ENCODE data around the gene USP11.

USP11 gene

DNA sequence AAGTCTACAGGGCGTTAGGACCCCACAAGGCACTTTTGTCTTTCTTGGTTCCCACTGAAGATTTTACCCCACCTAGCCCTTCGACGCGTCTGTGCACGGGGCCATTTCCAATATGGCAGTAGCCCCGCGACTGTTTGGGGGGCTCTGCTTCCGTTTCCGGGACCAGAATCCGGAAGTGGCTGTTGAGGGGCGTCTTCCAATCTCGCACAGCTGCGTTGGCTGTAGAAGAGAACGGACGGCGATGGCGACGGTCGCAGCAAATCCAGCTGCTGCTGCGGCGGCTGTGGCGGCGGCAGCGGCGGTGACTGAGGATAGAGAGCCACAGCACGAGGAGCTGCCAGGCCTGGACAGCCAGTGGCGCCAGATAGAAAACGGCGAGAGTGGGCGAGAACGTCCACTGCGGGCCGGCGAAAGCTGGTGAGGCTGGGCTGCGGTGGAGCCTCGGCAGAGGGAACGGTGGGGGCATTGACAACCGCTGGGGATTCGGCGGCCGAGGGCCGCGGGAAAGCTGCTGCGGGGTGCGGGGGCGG, at the start of gene USP11:
Gene USP11 (plus strand): TSS at position 207 of the 530 bp plus-strand sequence. CDS start 35 bp downstream, at position 242.
- Histone ChIP-seq H3K36me3 (ENCODE audit: insufficient read depth, low read length) (peaks cover 9% of the 10 kb centered on the region), H3K27me3 (ENCODE audit: insufficient read depth, low read length) (no peaks in the 10 kb centered on the region), H3K4me3 (ENCODE audit: low read length) (peak within 1 kb of the TSS; percentile 73), H3K9me3 (ENCODE audit: low read length) (no peaks in the 10 kb centered on the region), H2AFZ (ENCODE audit: low read depth, low read length) (peak within 1 kb of the TSS; percentile 84), H3K4me1 (ENCODE audit: insufficient read depth, low read length) (peaks cover 26% of the 10 kb centered on the region)

DNA sequence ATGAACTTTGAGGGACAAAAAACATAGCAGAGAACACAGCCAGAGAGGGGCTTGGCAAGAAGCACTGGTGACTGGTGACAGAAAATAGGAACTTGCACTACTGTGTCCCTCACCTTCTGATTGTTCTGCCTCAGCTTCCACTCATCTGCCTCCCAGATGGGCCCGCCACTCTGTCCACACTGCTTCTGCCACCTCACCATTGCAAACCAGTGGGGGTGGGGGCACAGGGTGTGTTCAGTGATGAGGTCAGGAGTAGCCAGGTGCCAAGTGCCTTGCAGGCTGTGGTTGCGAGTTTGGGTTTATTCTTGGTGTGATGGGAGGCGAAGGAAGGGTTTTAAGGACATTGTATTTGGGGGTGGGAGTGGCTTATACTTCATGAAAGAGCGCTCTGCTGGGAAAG, 48.3 kb upstream of the USP11 start:
- Histone ChIP-seq H3K27me3 (ENCODE audit: insufficient read depth, low read length) (peaks cover 13% of the 10 kb centered on the region), H3K4me3 (ENCODE audit: low read length) (no peak overlapping the region), H3K36me3 (ENCODE audit: insufficient read depth, low read length) (peaks cover 32% of the 10 kb centered on the region), H2AFZ (ENCODE audit: low read depth, low read length) (no peak overlapping the region), H3K9me3 (ENCODE audit: low read length) (no peaks in the 10 kb centered on the region), H3K4me1 (ENCODE audit: insufficient read depth, low read length) (no peaks in the 10 kb centered on the region)

DNA sequence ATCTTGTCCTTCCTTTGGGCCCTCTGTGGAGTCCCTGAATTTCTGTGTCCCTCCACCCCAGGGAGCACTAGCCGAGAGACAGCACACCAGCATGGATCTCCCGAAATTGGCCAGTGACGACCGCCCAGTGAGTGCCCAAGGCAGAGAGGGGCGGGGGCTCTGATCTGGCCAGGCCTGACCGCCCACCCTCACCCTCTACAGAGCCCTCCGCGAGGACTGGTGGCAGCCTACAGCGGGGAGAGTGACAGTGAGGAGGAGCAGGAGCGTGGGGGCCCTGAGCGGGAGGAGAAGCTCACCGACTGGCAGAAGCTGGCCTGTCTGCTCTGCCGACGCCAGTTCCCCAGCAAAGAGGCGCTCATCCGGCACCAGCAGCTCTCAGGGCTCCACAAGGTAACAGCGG, 47.6 kb upstream of the USP11 start:
- Histone ChIP-seq H3K36me3 (ENCODE audit: insufficient read depth, low read length) (peaks cover 28% of the 10 kb centered on the region), H3K4me3 (ENCODE audit: low read length) (no peak overlapping the region), H3K9me3 (ENCODE audit: low read length) (no peaks in the 10 kb centered on the region), H3K27me3 (ENCODE audit: insufficient read depth, low read length) (peaks cover 12% of the 10 kb centered on the region), H2AFZ (ENCODE audit: low read depth, low read length) (no peak overlapping the region), H3K4me1 (ENCODE audit: insufficient read depth, low read length) (no peaks in the 10 kb centered on the region)

DNA sequence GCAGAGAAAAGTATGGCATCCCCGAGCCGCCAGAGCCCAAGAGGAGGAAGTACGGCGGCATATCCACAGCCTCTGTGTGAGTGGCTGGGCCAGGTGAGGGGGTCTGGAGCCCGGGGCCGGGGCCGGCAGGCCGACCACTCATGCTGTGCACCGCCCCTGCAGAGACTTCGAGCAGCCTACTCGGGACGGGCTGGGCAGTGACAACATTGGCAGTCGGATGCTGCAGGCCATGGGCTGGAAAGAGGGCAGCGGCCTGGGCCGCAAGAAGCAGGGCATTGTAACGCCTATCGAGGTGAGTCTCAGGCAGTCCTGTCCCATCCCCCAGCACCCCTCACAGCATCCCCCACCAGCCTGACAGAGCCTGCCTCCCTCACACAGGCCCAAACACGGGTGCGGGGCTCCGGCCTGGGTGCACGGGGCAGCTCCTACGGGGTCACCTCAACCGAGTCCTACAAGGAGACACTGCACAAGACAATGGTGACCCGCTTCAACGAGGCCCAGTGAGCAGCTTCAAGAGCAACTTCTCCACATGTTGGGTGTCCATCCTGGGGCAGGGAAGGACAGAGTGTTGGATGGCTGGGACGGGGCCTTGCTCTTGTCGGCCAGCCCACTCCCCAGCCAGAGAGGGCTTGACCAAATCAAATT, 46.6 kb upstream of the USP11 start:
- no peak overlapping the region for H3K4me3 ChIP-seq (ENCODE audit: low read length)
- H3K9me3 ChIP-seq (ENCODE audit: low read length): no peaks in the 10 kb centered on the region
- peaks cover 28% of the 10 kb centered on the region for H3K36me3 ChIP-seq (ENCODE audit: insufficient read depth, low read length)
- no peaks in the 10 kb centered on the region for H3K4me1 ChIP-seq (ENCODE audit: insufficient read depth, low read length)
- H2AFZ ChIP-seq (ENCODE audit: low read depth, low read length): no peak overlapping the region
- peaks cover 12% of the 10 kb centered on the region for H3K27me3 ChIP-seq (ENCODE audit: insufficient read depth, low read length)

DNA sequence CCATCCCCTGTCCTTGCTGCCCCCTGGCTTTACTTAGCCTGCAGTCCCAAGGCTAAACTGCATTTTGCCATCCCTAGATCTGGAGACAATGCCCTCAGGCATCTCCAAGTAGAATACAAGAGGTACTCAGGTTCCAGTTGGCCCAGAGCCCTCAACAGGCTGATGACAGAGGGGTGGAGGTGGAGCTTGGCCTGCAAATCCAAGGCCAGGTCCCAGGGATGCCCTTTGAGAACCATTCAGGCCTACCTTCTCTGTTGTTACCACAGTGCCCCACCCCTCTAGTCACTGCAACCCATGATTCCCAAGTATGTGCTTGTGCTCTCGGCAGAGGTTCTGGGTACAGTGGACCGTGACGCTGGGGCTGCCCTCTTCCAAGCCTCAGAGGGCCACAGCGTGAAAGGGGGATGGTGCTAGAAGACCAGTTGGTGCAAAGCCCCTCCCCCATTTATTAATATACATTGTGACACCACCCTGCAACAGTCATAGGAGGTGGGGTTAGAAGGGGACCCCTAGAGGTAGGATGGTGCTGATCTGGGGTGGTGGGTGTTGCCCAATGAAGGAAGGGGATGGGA, 45.6 kb upstream of the USP11 start:
- no peak overlapping the region for H2AFZ ChIP-seq (ENCODE audit: low read depth, low read length)
- H3K36me3 ChIP-seq (ENCODE audit: insufficient read depth, low read length): peaks cover 27% of the 10 kb centered on the region
- peaks cover 2% of the 10 kb centered on the region for H3K4me1 ChIP-seq (ENCODE audit: insufficient read depth, low read length)
- H3K4me3 ChIP-seq (ENCODE audit: low read length): no peak overlapping the region
- H3K27me3 ChIP-seq (ENCODE audit: insufficient read depth, low read length): peaks cover 9% of the 10 kb centered on the region
- no peaks in the 10 kb centered on the region for H3K9me3 ChIP-seq (ENCODE audit: low read length)

DNA sequence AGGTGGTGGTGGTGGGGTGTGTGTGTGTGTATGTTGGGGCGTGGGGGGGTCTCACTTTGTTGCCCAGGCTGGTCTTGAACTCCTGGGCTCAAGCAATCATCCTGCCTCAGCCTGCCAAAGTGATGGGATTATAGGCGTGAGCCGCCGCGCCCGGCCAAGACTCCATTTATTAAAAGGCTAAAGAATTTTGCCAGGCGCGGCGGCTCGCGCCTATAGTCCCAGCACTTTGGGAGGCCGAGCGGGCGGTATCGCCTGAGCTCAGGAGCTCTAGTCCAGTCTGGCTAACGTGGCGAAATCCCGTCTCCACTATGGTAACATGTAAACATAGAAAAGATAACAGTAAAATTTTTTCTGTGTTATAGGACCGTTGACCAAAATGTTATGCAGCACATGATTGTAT, 42.9 kb upstream of the USP11 start:
- Histone ChIP-seq H3K27me3 (ENCODE audit: insufficient read depth, low read length) (no peaks in the 10 kb centered on the region), H3K36me3 (ENCODE audit: insufficient read depth, low read length) (peaks cover 17% of the 10 kb centered on the region), H2AFZ (ENCODE audit: low read depth, low read length) (no peak overlapping the region), H3K4me3 (ENCODE audit: low read length) (no peak overlapping the region), H3K9me3 (ENCODE audit: low read length) (no peaks in the 10 kb centered on the region), H3K4me1 (ENCODE audit: insufficient read depth, low read length) (peaks cover 10% of the 10 kb centered on the region)

DNA sequence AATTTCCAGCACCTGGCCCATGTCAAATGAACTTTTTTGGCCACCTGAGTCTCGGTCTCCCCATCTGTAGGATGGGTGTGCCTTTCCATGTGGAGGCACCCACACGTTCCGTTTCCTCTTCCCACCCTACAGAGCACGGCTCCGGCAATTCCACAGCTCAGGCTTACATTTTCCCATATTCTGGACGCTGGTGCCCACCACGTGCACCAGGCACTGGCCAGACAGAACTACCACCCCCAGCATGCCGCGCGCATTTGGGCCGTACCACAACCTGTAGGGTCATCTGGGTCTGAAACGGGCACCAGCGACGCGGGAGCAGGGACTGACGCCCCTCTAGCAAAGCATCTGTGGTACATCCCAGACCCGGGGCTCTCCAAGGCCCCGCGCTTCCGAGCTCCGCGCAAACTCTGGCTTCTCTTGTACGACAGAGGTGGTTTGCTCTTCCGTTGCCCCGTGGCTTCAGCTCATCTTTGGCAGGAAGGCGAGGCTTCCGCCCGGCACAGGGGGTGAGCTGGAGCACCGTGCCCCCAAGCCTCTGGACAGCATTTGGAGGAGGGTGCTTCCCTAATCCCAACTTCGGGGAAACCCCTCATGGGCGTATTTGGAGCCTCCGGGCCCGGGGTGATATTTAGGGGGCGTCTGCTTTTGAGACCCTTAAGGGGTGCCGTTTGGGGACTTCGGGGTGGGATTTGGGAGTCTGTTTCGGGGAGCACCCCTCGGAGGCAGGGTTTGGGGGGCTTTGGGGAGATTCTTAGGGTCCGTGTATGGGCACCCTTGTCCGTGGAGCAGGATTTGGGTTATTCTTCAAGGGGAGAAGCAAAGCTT, 42.2 kb upstream of the USP11 start:
- H3K9me3 ChIP-seq (ENCODE audit: low read length): no peaks in the 10 kb centered on the region
- H2AFZ ChIP-seq (ENCODE audit: low read depth, low read length): no peak overlapping the region
- peaks cover 15% of the 10 kb centered on the region for H3K4me1 ChIP-seq (ENCODE audit: insufficient read depth, low read length)
- peak overlapping the region; percentile 50 for H3K4me3 ChIP-seq (ENCODE audit: low read length)
- H3K27me3 ChIP-seq (ENCODE audit: insufficient read depth, low read length): no peaks in the 10 kb centered on the region
- peaks cover 16% of the 10 kb centered on the region for H3K36me3 ChIP-seq (ENCODE audit: insufficient read depth, low read length)

DNA sequence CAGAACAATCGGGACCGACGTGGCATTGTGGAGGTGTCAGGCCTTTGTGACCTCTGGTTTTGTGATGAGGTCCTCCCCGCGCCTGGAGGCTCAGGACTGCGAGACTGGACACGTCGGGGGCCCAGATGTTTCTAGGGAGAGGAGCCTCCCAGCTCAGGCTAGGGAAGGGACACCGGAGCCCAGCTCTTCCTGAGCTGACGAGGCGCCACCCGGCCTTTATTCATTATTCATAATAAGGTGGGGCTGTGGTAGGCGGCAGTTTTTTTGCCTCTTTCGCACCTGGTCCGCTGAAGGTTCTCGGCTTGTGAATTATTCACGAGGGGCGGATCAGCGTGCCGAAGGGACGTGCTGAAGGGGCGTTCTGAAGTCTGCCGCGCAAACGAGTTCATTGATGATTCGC, 41.5 kb upstream of the USP11 start:
- peaks cover 22% of the 10 kb centered on the region for H3K4me1 ChIP-seq (ENCODE audit: insufficient read depth, low read length)
- peak overlapping the region; percentile 50 for H3K4me3 ChIP-seq (ENCODE audit: low read length)
- no peaks in the 10 kb centered on the region for H3K9me3 ChIP-seq (ENCODE audit: low read length)
- no peak overlapping the region for H2AFZ ChIP-seq (ENCODE audit: low read depth, low read length)
- H3K36me3 ChIP-seq (ENCODE audit: insufficient read depth, low read length): peaks cover 18% of the 10 kb centered on the region
- H3K27me3 ChIP-seq (ENCODE audit: insufficient read depth, low read length): no peaks in the 10 kb centered on the region

DNA sequence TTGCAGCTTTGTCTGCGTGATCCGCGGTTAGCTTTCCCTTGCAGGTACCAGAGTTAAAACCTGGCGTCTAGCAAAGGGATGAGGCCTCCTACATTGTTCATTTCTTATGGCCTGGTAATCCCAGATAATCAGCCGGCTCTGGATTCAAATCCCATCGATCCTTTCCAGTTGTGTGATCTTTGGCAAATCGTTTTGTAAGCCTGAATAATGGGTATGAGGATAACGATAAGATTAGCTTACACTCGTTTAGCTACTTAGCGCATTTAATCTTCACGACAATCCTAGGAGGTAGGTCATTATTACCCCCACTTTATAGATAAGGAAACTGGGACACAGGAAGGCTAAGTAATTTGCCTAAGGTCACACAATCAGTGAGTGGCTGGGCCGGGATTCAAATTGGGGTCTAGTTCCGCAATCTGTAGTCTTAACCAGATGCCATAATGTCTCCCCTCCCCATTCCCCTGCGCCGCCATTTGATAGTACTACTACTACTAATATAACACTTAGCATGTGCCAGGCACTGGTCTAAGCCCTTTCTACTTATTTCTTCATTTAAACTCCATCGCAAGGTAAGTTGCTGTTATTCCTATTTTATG, 40.9 kb upstream of the USP11 start:
- H2AFZ ChIP-seq (ENCODE audit: low read depth, low read length): no peak overlapping the region
- peaks cover 18% of the 10 kb centered on the region for H3K36me3 ChIP-seq (ENCODE audit: insufficient read depth, low read length)
- H3K4me3 ChIP-seq (ENCODE audit: low read length): peak overlapping the region; percentile 50
- H3K27me3 ChIP-seq (ENCODE audit: insufficient read depth, low read length): no peaks in the 10 kb centered on the region
- no peaks in the 10 kb centered on the region for H3K9me3 ChIP-seq (ENCODE audit: low read length)
- peaks cover 27% of the 10 kb centered on the region for H3K4me1 ChIP-seq (ENCODE audit: insufficient read depth, low read length)

DNA sequence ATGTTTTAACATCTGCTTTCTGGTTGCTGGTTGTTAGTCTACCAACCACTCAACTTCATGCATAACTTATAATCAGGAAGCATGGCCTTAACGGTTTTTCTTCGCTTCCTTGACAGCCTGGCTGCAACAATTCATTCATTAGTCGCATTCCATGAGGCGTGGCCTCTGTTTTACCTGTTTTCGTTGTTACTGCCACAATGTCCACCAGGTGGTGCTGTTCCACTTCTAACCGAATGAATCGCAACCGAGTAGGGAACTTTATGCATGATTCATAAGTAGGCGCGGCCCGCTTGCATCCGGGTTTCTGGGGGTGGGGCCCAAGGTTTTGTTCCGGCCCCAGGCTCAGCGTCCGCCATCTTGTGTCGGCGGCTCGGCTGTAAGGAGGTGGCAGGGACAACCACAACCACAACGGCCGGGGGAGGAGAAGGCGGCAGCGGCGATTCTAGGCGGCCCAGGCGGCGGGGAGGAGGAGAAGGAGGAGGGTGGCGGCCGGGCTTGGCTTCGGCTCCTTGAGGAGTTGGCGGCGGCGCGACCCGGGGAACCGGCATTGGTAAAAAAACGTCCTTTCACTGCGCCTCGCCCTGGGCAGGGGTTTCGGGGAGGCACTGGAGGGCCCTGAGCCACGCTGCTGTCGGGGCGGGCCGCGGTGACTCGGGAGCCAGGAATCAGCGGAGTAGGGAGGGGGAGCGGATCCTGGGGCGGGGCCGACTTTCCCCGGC, 39.2 kb upstream of the USP11 start, which contains the start of gene UBA1:
Gene UBA1 (plus strand): TSS at position 355 of the 719 bp plus-strand sequence. CDS start 4,974 bp downstream, outside the sequence.
- H3K27me3 ChIP-seq (ENCODE audit: insufficient read depth, low read length): no peaks in the 10 kb centered on the region
- peaks cover 32% of the 10 kb centered on the region for H3K36me3 ChIP-seq (ENCODE audit: insufficient read depth, low read length)
- H3K4me3 ChIP-seq (ENCODE audit: low read length): peak within 1 kb of the TSS; percentile 80
- peaks cover 34% of the 10 kb centered on the region for H3K4me1 ChIP-seq (ENCODE audit: insufficient read depth, low read length)
- no peaks in the 10 kb centered on the region for H3K9me3 ChIP-seq (ENCODE audit: low read length)
- H2AFZ ChIP-seq (ENCODE audit: low read depth, low read length): peak within 1 kb of the TSS; percentile 50

DNA sequence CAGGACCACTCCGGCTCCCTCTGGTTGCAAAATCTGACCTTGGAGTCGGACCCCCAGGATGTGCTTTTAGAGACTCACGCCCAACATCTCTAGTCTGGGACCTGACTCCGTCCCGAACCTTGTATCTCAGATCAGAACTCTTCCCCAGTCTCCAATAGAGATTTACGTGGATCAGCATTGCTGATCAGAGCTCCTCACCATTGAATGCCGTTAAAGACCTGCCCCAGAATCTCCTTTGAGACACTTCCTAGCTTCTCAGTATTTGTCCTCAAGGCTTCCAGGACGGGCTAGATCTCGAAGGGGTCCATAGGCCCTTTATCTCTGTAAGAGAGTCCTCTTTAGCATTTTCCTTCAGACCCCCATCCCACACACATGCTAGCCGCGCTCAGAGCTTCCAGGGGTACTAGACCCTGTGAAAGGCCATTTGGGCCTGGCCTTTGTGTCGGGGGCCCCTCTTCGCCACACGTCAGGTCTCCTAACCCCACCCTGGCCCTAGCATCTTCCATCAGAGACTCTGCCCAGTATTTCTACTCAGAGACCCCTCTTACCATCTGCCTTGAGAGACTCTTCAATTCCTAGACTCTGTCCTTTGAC, 38.5 kb upstream of the USP11 start:
- Histone ChIP-seq H3K4me3 (ENCODE audit: low read length) (peak overlapping the region; percentile 80), H3K4me1 (ENCODE audit: insufficient read depth, low read length) (peaks cover 34% of the 10 kb centered on the region), H3K27me3 (ENCODE audit: insufficient read depth, low read length) (no peaks in the 10 kb centered on the region), H2AFZ (ENCODE audit: low read depth, low read length) (peak overlapping the region; percentile 50), H3K9me3 (ENCODE audit: low read length) (no peaks in the 10 kb centered on the region), H3K36me3 (ENCODE audit: insufficient read depth, low read length) (peaks cover 39% of the 10 kb centered on the region)

DNA sequence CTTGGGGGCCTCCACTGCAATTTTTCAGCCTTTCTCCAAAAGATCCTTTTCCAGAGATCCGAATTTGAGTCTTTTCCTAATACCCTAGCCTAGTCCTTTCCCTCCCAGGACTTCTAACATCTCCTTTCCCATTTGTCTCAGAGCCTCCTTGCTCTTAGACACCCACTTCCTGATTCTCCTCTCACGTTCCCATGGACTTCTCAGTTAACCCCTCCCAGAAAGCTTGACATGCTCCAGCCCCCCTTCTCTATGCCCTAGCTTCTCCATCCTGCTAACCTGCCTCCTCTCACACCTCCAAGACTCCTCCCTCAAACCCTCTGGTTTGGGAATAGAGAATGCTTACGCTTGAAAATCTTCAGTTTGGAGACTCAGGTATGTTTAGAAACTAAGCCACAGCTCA, 36.7 kb upstream of the USP11 start:
- Histone ChIP-seq H3K4me1 (ENCODE audit: insufficient read depth, low read length) (peaks cover 34% of the 10 kb centered on the region), H3K27me3 (ENCODE audit: insufficient read depth, low read length) (no peaks in the 10 kb centered on the region)

More for the DNA sequence above, 36.7 kb upstream of the USP11 start:
- Histone ChIP-seq H3K36me3 (ENCODE audit: insufficient read depth, low read length) (peaks cover 54% of the 10 kb centered on the region), H2AFZ (ENCODE audit: low read depth, low read length) (no peak overlapping the region), H3K4me3 (ENCODE audit: low read length) (peak overlapping the region; percentile 5), H3K9me3 (ENCODE audit: low read length) (no peaks in the 10 kb centered on the region)

All from neuron (in vitro differentiated cells).